Adrenal gland (tissue), 5 donors: ENCODE data around the gene CLMP.

Experiments
- POLR2A ChIP-seq, 2 donors: fragments of 450-650 bp; IDR thresholded peaks; one replicate each; pipeline ENCODE4 v1.6.1; 2017; ENCODE audit warnings: antibody characterized with exemption in 2 of 2, mild to moderate bottlenecking in 2 of 2, moderate library complexity in 1 of 2
- TF ChIP-seq, protein P1 (sequence below), 6 experiments: fragments of 450-650 bp in 4 of 6; fragments of 200-600 bp in 2 of 6; sonication (generic) in 1 of 6; IDR thresholded peaks; 1 replicate in 5 of 6; 2 replicates in 1 of 6; pipeline versions ENCODE4 v1.5.1 to v1.8.0; 2016 to 2021; ENCODE audit warnings: antibody characterized with exemption in 6 of 6, mild to moderate bottlenecking in 2 of 6, moderate library complexity in 1 of 6
- donor health status: DM: no; HTN: no; CAD: no.

DNA sequence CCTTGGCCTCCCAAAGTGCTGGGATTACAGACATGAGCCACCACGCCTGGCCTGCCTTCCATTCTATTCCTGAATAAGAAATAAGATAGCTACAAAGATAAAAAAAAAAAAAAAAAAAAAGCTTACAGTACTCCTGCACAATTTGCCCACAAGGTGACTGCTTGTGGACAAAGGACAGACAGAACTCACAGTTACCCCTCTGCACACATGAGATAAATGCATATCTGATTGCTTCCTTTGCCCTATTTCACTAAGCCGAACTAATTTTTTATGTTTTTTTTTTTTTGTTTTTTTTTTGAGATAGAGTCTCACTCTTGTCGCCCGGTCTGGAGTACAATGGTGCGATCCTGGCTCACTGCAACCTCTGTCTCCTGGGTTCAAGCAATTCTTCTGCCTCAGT, 109.6 kb downstream of the CLMP start:
- TF ChIP-seq, protein P1, sequence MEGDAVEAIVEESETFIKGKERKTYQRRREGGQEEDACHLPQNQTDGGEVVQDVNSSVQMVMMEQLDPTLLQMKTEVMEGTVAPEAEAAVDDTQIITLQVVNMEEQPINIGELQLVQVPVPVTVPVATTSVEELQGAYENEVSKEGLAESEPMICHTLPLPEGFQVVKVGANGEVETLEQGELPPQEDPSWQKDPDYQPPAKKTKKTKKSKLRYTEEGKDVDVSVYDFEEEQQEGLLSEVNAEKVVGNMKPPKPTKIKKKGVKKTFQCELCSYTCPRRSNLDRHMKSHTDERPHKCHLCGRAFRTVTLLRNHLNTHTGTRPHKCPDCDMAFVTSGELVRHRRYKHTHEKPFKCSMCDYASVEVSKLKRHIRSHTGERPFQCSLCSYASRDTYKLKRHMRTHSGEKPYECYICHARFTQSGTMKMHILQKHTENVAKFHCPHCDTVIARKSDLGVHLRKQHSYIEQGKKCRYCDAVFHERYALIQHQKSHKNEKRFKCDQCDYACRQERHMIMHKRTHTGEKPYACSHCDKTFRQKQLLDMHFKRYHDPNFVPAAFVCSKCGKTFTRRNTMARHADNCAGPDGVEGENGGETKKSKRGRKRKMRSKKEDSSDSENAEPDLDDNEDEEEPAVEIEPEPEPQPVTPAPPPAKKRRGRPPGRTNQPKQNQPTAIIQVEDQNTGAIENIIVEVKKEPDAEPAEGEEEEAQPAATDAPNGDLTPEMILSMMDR (IDR thresholded peaks at IDR 0.05): no peak
- TF ChIP-seq POLR2A (IDR thresholded peaks at IDR 0.05): no peak
